ENCODE measurements around the gene UACA. TPM values are rescaled to one million over a fixed set of nuclear protein-coding genes. Genes with fewer than 3 reads are reported as not detected.
A peak's percentile ranks its signal among the peaks of the same experiment; 100 is the strongest.

UACA gene
- total RNA-seq, 2 donors from 2014 or later: 49.7 to 67.1 TPM

GRCh38 chr15:70729164-70729563, 34.2 kb downstream of the UACA start:
- no peaks in the 10 kb centered on the region for H3K4me1 ChIP-seq (ENCODE audit: control insufficient read depth, insufficient read depth, low read length)
- no peaks in the 10 kb centered on the region for H3K36me3 Mint-ChIP-seq (ENCODE audit: low read depth)
- 93 to 94% methylated on average over 3 to 5 of the region's 5 CpGs for WGBS, 2 experiments (ENCODE audit: insufficient coverage in 1 of 2, insufficient read length in 1 of 2)
- no peaks in the 10 kb centered on the region for H3K27me3 Mint-ChIP-seq (ENCODE audit: insufficient read depth)
- H3K36me3 ChIP-seq (ENCODE audit: control insufficient read depth, insufficient read depth, low read length): no peaks in the 10 kb centered on the region
- no peak overlapping the region for H3K4me3 Mint-ChIP-seq
- no peaks in the 10 kb centered on the region for H3K9me3 ChIP-seq (ENCODE audit: control insufficient read depth, low read length)
- DNase-seq: no peak
- no peaks in the 10 kb centered on the region for H3K27me3 ChIP-seq (ENCODE audit: control insufficient read depth, insufficient read depth, low read length, poor library complexity, severe bottlenecking)
- no peak overlapping the region for H3K9ac ChIP-seq (ENCODE audit: extremely low read depth, low read length, poor library complexity, severe bottlenecking)
- no peak overlapping the region for H3K27ac ChIP-seq (ENCODE audit: low read depth, low read length)
- no peak overlapping the region for H3K27ac Mint-ChIP-seq
- peaks cover 2% of the 10 kb centered on the region for H3K9me3 Mint-ChIP-seq
- no peak for TF ChIP-seq CTCF (conservative IDR thresholded peaks at IDR 0.05)
- H3K4me3 ChIP-seq (ENCODE audit: low read length): no peak overlapping the region
- H3K4me1 Mint-ChIP-seq: peaks cover 2% of the 10 kb centered on the region

- TF ChIP-seq CTCF (conservative IDR thresholded peaks at IDR 0.05): no peak
- Mint-ChIP-seq H3K27me3 (ENCODE audit: insufficient read depth) (no peaks in the 10 kb centered on the region), H3K36me3 (ENCODE audit: low read depth) (no peaks in the 10 kb centered on the region), H3K27ac (peak overlapping the region; percentile 30), H3K4me3 (no peak overlapping the region), H3K9me3 (peaks cover 2% of the 10 kb centered on the region), H3K4me1 (peaks cover 2% of the 10 kb centered on the region)
- Histone ChIP-seq H3K9me3 (ENCODE audit: control insufficient read depth, low read length) (no peaks in the 10 kb centered on the region), H3K27me3 (ENCODE audit: control insufficient read depth, insufficient read depth, low read length, poor library complexity, severe bottlenecking) (no peaks in the 10 kb centered on the region), H3K4me3 (ENCODE audit: low read length) (no peak overlapping the region), H3K9ac (ENCODE audit: extremely low read depth, low read length, poor library complexity, severe bottlenecking) (no peak overlapping the region), H3K4me1 (ENCODE audit: control insufficient read depth, insufficient read depth, low read length) (no peaks in the 10 kb centered on the region), H3K36me3 (ENCODE audit: control insufficient read depth, insufficient read depth, low read length) (no peaks in the 10 kb centered on the region), H3K27ac (ENCODE audit: low read depth, low read length) (no peak overlapping the region)
- WGBS, 2 experiments (ENCODE audit: insufficient coverage in 1 of 2, insufficient read length in 1 of 2): 50% methylated on average over 1 of the region's 1 CpG; no CpG with 5 or more reads in 1 of the 2 experiments
- DNase-seq: no peak
These were observed 36.6 kb downstream of the UACA start for GRCh38 chr15:70726753-70727152.

GRCh38 chr15:70723927-70724326, 39.4 kb downstream of the UACA start:
- Mint-ChIP-seq H3K27me3 (ENCODE audit: insufficient read depth) (no peaks in the 10 kb centered on the region), H3K36me3 (ENCODE audit: low read depth) (no peaks in the 10 kb centered on the region), H3K4me3 (no peak overlapping the region), H3K27ac (no peak overlapping the region), H3K9me3 (no peaks in the 10 kb centered on the region), H3K4me1 (peaks cover 2% of the 10 kb centered on the region)
- no peak overlapping the region for H3K4me3 ChIP-seq (ENCODE audit: low read length)
- H3K36me3 ChIP-seq (ENCODE audit: control insufficient read depth, insufficient read depth, low read length): peaks cover 5% of the 10 kb centered on the region
- H3K27ac ChIP-seq (ENCODE audit: low read depth, low read length): no peak overlapping the region
- no peak for DNase-seq
- H3K27me3 ChIP-seq (ENCODE audit: control insufficient read depth, insufficient read depth, low read length, poor library complexity, severe bottlenecking): no peaks in the 10 kb centered on the region
- WGBS, 2 experiments (ENCODE audit: insufficient coverage in 1 of 2, insufficient read length in 1 of 2): 92% methylated on average over 2 of the region's 2 CpGs; no CpG with 5 or more reads in 1 of the 2 experiments
- H3K9me3 ChIP-seq (ENCODE audit: control insufficient read depth, low read length): no peaks in the 10 kb centered on the region
- H3K4me1 ChIP-seq (ENCODE audit: control insufficient read depth, insufficient read depth, low read length): peaks cover 4% of the 10 kb centered on the region
- no peak for TF ChIP-seq CTCF (conservative IDR thresholded peaks at IDR 0.05)
- no peak overlapping the region for H3K9ac ChIP-seq (ENCODE audit: extremely low read depth, low read length, poor library complexity, severe bottlenecking)
